GM18502 (cell line): ENCODE measurements around the gene CPED1.
"Not testable (repeated sequence)": the region's sequence is repeated elsewhere in the genome, so short reads cannot be mapped to it uniquely, and the experiment has no call there.

Source experiments
- ATAC-seq: cut with Tn5 transposase; IDR thresholded peaks from one replicate; pipeline ENCODE4 v1.9.1; 2021; ENCODE audit warnings: mild to moderate bottlenecking; ENCODE audit not compliant: unreplicated experiment, poor library complexity

CPED1 gene

DNA sequence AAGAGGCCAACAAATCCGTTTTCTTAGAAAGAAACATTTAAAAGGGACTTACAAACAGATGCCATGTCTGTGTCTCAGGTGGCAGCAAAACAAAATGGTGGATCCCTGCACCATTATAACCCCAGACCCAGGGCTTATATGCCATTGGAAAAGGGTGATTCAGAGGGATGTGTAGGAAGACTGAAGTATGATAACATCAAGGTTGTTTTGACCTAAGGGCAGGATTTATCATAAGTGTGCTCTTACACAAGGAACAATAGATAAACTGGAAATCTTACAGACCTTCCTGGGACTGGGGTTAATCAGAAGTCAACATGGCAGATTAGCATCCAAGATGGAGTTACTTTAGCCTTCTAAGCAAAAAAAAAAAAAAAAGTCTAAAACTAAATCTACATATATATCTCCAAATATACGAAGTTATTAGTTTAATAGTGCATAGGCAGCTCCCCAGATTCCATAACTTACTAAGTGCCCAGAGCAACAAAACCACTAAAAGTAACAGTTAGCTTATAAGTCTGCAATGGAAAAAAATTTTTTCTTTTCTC, 306.0 kb downstream of the CPED1 start:
- no peak for ATAC-seq

DNA sequence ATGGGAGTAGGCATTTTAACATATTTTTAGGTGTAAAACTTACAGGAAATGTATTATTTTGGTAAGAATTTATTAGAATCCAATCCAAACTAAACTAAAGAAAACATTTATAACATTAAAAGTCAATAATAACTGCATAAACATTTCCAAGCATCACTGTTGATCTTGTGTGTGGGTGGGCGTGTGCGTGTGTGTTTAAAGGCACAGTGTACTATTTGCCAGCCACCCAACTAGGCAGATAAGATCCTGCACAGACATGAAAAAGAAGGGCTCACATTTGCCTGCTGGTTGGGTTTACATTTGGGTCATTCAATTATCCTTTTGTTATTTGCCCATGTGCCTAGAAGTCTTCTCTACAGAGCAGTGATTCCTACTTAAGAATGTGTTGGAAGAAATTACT, 309.3 kb downstream of the CPED1 start:
- no peak for ATAC-seq

DNA sequence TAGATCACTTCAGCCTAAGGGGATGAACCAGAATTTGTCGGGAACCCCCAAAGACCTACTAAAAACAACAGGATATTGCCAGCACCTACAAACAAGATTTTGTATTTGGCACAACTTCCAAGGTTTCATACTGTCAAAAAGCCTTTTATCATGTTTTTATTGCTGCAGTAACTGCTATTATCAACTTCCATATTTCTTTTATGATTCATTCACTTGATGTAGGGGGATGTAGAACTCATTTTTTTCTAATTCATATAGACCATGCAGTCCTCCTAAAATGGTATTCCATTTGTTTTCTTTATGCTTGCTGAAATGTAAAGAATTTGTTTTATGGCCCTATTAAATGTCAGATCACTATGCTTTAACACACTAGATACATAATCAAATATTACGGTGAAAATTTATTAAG, 310.3 kb downstream of the CPED1 start:
- no peak for ATAC-seq

DNA sequence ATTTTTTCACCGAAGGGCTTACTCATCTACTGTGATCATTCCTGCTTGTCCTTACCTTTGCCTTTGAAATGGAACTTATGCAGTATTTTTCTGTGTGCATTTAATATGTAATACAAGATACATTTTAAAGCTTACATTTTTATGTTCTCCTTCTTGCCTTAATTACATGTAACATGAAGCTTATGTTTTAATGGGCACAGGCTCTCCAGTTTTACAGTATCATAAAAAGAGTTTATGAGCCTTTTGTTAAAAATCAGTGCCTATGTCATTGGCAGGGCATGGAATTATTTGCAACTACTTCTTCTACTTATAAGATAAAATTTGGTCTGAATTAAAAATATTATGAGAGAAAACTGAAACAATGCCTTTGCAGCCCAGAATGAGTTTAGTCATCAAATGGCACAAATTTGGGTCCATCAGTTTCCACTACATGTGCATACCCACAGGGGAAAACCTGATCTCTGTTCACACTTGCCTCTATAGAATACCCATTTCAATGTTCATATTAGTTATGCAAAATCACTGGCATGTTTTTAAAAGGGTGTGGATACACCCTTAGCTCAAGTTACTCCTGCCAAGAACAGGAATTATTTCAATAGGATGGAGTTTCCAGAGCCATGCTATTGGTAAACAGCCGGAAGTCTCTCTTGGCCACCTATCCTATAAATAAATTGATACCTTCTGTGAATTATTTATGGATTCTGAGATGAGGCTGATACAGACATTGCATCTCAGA, 312.3 kb downstream of the CPED1 start:
- ATAC-seq, result no peak

DNA sequence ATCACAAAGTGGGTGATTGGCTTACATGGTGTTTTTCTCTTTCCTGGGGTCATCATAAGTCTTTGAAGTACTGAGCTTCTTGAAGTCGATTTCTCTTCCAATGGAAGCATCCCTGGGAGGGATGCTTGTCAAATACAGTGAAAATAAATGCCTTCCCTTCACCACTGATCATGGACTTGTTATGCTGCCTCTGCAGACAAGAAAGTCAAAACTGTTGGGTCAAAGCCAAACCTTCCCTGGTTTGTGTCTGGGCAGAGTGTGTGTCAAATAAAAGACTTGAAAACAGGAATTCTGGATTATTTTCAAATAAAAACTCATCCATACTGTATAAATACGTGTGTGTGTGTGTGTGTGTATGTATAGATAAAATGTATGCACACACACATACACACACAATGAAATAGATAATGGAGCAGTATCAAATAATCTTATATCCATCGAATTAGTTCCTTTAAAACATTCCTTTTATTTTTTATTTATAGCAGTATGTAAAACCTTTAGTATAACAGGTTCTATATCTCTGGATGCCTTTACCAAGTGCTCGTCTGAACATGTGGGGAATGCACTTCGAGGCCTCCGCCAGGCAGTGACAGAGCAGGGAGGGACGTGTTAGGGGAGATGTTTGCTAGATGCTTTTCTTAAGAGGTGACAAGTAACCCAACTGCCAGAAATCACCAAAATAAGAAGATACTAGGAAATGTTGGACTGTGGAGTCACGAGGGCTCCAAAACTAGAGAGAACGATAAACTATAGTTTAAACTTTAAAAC, 313.1 kb downstream of the CPED1 start:
- no peak for ATAC-seq

DNA sequence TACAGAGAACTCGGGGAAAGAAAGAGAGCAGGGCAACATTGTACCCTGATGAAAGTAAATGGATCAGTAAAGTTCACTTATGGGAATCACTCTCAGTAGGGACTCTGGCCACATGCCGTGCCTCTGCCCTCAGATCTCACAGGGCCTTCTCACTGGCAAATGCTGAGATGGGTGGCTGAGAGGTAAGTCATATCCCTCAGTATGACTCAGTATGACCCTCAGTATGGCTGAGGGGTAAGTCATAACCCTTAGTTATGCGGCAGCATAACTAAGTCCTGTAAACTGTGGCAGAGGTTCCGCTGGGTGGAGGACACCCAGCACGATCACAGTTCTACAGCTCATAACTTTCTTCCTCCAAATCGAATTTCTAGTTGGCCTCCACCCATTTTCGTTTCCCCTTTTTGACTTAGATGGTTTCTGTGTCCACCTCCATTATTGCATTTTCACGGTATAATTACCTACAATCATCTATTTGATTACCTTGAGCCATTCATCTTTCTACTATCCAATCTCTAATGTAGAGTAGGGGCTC, 313.8 kb downstream of the CPED1 start:
- peak; percentile 93 for ATAC-seq

DNA sequence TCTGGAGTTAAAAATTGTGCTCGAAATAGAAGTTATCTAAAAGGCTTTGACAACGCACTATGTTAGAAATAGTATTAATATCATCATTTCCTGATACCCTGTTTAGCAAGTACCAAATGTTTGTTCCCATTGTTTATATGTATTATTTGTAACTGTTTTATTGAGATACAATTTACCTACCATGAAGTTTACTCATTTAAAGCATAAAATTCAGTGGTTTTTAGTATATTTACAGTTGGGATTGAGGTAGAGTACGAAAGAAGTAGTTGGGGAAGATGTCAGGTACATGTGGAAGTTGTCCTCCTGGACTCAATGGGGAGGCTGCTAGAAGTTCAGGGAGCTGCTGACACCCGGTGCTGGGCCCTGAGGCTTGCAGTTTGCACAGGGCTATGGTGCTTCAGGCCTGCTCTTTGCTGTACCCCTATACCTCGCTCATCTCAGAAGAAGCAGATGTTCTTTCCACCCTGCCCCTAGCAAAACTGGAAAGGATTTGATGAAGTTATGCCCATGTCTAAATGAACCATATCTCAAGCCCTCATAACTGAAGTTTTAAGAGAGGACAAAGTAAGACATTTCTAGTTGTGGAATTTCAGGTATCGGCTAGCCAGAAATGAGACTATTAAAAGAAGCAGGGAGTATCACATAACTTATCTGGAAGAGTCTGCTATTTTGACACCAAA, 315.1 kb downstream of the CPED1 start:
- ATAC-seq, result no peak

DNA sequence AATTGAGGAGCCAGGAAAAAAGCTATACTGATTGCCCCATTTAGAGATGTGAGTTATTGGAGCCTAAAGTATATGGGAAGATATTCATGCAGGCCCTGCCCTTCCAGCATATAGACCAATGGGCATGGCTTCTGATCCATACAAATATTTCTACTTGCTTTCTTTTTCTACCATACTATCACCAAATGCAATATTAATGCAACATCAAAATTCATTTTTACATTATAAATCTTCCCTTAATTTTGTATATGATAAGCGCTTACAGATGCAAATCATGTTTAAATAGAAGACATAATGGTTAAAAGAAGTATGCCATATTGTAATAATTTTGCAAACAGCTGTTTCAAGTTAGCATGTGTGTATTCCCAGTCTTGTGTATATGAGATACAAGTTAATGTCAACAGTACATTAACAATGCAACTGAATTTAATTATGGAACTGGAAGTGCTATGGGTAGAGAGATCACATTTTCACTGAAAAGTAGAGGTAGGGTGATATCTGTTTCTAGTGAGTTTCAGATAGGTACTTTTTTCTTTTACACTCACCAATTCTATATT, 315.7 kb downstream of the CPED1 start:
- no peak for ATAC-seq

DNA sequence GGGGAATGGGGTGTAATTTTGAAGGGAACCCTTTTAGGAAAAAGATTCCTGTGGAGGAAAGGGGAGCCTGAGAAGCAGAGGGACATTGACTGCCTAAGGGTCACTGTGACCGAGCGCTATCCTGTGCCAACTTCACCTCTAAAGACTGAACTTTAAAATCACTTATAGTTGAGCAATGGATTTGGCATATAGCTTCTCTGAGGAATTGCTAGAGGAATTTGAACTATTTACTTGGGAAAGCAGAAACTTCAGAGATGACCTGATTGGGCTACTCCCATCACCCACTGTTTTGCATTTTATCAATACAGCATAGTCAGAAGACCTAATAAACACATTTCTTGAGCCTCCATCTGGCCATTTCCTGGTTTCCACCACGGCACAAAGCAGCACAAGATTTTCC, 316.6 kb downstream of the CPED1 start:
- no peak for ATAC-seq

DNA sequence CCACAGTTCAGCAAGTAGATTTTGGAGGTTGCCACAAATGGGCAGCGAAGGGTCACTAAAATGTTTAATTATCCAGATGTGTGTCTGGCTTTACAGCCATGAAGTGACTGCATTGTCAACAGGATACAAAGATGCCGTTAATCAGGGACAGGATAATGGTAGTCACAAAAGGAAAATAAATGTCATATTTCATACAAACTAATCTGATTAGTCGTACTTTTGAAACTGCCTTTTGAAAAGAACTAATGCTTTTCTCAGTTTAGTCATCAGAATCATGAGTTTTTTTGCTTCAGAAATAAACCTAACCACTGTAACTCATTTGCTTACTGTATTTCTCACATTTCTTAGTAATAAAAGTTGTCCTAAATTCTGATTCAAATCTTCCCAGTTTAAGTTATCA, 318.1 kb downstream of the CPED1 start:
- peak; percentile 31 for ATAC-seq

DNA sequence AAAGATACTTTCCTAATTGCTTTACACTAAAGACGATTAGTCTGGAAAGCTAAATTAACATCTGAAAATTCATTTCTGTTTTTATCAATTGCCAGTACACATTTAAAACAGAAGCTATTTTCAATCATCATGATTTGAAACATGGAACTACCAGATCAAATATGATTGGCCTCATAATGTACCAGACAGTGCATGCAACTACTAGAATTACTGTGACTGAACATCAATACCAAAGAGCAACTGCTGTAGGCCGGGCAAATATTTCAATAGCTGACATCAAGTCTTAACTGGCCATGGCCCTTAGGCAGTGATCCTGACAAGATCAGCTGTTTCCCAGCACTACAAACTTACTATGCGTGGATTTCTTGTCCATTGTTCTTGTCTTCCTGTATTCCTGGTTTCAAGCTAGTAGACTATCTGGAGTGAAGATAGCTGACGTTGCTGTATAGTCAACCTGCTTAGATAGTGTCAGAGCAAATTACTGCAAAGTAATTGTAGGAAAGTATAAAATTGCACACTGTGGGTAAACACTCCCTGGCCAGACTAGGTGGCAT, 318.6 kb downstream of the CPED1 start:
- ATAC-seq, result peak; percentile 28

DNA sequence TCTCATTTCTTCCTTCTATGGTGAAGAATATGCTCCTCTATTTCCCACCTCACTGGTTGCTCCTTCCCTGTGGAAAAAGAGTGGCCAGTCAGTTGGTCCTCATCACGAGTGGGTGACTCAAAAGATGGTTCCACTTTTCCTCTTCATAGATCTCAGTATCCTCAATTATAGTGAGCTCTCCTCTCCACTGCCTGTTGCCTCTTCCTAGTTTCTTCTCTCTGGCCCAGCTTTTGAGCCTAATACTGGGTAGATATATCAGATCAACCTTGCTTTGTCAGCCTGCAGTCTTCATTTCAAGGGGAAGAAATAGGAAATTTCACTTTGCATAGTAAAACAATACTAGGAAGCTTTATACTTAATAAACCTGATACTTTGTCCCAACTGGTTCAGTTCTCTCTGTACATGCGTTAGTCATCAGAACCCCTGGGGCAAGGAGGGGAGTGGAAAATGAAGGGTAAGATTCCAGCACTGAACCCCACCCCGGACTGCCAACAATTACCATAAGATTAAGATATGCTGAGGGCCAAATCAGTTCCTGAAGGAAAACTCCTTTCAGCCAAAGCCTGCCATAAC, 324.8 kb downstream of the CPED1 start:
- ATAC-seq, result no peak

DNA sequence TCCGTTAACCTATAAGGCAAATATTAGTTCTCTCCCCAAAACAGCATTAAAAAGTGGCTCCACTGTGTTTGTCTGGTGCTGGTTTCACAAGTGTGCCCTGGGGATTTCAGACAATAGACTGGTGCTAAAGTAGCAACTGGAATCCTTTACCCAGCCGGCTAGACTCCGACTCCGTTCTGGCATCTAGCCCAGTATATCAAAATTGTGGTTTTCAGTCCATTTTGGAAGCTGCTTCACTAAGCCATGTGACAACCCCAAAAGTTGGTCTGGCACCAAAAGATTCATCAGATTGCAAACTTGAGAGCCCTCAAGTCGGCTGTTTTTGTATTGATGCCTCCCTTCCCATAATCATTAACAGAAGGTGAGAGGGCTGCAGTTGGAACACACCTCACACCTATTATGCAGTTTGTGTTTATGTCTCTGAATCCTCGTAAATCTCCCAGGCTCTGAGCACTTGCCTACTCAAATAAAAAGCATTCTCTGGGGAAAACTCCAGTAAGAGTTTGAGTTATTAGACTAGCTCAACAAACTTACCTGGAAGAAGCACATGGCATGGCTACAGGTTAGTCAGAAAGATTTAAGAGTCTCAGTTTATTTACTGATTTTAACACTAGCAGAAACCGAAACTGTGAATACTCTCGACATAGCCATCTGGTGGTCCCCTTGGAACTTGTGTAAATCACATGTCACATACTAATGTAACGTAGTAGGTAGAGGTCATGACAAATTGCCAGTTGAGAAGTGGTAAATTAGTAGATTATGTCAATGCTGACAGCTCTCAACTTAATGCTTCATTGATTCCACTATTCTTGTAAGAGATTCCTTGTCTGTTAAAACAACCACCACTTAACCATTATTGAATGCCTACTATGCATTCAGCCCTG, 325.5 kb downstream of the CPED1 start:
- peak; percentile 91 for ATAC-seq

DNA sequence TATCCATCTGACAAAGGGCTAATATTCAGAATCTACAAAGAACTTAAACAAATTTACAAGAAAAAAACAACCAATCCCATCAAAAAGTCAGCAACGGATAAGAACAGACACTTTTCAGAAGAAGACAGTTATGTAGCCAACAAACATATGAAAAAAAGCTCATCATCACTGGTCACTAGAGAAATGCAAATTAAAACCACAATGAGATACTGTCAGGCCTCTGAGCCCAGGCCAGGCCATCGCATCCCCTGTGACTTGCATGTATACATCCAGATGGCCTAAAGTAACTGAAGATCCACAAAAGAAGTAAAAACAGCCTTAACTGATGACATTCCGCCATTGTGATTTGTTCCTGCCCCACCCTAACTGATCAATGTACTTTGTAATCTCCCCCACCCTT, 326.7 kb downstream of the CPED1 start:
- not testable (repeated sequence) for ATAC-seq

DNA sequence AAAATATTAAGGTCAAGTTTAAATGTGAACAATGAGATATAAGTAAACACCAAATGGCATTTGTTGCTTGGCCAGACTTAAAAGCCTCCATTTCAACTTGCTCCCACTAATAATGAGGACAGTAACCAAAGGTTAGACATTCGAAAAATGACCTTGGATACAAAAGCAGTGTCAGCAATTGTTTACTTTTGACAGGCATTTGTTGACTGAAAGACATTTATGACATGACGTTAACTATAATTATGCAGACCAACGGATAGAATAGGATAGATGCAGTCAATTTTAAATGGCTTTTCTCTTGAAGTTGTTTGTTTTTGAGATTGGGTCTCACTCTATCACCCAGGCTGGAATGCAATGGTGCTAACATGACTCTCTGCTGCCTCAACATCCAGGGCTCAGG, 333.9 kb downstream of the CPED1 start:
- no peak for ATAC-seq

DNA sequence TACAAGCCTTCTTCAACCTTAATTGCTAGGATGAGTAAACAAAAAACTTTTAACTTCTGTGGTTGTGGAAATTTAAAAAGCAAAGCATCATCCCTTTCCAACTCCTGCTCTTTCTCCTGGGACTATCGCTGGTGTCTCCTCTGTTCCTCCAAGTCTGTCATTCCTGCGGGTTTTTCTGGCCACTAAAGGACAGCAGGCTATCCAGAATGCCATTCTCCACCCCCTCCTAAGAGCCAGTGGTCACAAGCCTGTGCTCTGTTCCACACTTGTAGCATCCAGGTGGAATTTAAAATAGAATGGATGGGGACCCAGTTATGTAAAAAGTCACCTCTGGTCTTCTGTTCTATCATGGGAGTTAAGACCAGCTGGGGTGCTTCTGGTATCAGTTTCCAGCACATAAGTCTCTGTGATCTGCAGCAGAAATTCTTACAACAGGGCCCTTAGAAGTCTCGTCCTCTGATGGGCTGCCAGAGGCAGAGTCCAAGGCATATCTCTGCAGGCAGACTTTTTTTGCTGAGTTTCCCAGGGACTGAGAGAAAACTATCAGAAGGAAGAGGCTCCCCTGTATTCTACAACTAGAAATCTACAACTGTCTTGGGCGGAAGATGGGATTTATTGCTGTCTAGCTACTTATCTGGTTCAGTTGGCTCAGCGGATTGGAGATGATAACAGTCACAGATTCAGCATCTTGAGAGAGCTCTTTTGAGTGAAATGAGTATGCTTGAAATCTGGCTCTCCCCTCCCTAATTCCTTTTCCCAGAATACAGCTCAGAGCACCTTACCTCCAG, 335.2 kb downstream of the CPED1 start:
- no peak for ATAC-seq

DNA sequence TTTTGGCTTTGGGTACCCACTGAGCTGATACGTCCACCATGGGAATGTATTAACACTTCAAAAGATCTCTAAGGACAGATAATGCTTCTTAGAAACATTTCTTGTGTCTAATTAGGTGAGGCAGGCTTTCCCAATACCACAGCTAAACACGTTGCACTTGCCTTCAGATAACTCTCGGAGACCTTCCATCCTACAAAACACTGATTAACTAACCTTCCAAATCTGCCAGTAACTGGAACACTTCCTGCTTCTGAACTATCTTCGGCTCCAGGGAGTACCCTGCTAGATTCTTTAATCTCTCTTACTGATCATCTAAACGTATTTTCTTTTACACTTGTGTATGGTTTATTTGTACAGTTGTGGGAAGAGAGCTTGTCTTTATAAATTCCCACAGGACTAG, 339.2 kb downstream of the CPED1 start:
- ATAC-seq, result no peak

DNA sequence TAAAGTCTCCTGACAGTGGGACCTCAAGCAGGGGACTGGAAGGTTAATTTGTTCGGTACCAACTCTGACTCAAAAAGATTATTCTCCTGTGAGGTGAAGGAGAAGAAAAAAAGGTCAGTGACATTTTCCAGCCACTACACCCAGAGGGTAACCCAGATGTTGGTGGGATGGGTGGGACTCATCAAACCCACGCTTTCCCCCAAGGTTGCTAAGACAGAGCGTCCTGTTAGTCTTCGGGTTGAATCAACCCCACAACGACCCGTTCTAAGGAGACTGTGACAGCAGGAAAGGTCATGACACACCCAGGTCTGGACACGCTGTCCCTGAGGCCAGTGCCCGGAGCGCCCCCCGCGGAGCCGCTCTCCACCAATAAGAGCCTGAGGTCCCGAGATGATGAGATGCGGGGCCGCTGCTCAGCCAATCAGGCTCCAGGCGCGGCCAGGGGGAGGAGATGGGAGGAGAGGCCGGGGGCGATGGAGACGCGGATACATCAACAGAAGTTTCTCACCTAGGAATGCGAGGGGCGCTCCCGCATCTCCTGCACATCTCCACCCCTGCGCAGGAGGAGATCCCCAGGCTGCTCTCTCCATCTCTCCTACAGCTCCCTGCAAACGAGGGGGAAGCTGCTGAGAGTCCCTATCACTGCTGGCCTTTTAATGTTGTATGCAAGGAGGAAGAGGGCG, 340.1 kb downstream of the CPED1 start, which contains the start of gene WNT16:
Gene WNT16, plus strand, starts transcription at position 493 of the 683 bp plus-strand sequence. CDS start 293 bp downstream, outside the sequence.
- ATAC-seq, result no peak
